IPS-18c (cell line): ENCODE results near the gene ABHD6.
"Not testable (repeated sequence)": the region's sequence is repeated elsewhere in the genome, so short reads cannot be mapped to it uniquely, and the experiment has no call there.

ENCODE experiments used
- H3K4me3 ChIP-seq: 2 replicates; pipeline ENCODE4 v1.7.0; 2013; ENCODE audit warnings: low read depth, mild to moderate bottlenecking, low read length, moderate library complexity; ENCODE audit not compliant: insufficient read depth
- H3K9me3 ChIP-seq: one replicate; pipeline ENCODE4 v1.6.1; 2013; ENCODE audit warnings: mild to moderate bottlenecking, low read length, moderate library complexity; ENCODE audit not compliant: control insufficient read depth, insufficient read depth

ABHD6 gene

GRCh38 chr3:58234516-58234931 lies 3.1 kb upstream of the ABHD6 start:
- Histone ChIP-seq H3K9me3 (no peaks in the 10 kb centered on the region), H3K4me3 (no peak overlapping the region)

- H3K9me3 ChIP-seq, result no peaks in the 10 kb centered on the region
- H3K4me3 ChIP-seq, result no peak overlapping the region
These were observed 1.6 kb upstream of the ABHD6 start for GRCh38 chr3:58235970-58236369.

GRCh38 chr3:58236527-58237237 lies 910 bp upstream of the ABHD6 start:
- Histone ChIP-seq H3K9me3 (no peaks in the 10 kb centered on the region), H3K4me3 (peak overlapping the region; percentile 78)

GRCh38 chr3:58237941-58238681 lies 519 bp downstream of the ABHD6 start:
- H3K4me3 ChIP-seq, result peak overlapping the region; percentile 78
- no peaks in the 10 kb centered on the region for H3K9me3 ChIP-seq

GRCh38 chr3:58238830-58239229 lies 1.2 kb downstream of the ABHD6 start:
- H3K4me3 ChIP-seq, result peak overlapping the region; percentile 78; the same call in 1 of the 2 replicates
- no peaks in the 10 kb centered on the region for H3K9me3 ChIP-seq

GRCh38 chr3:58241306-58242044 lies 3.9 kb downstream of the ABHD6 start:
- Histone ChIP-seq H3K9me3 (no peaks in the 10 kb centered on the region), H3K4me3 (no peak overlapping the region)

- Histone ChIP-seq H3K9me3 (no peaks in the 10 kb centered on the region), H3K4me3 (no peak overlapping the region)
These were observed 4.7 kb downstream of the ABHD6 start for GRCh38 chr3:58242340-58242739.

- not testable (repeated sequence) for H3K9me3 ChIP-seq
These were observed 5.3 kb downstream of the ABHD6 start for GRCh38 chr3:58242860-58243259.

GRCh38 chr3:58243976-58244585 lies 6.5 kb downstream of the ABHD6 start:
- Histone ChIP-seq H3K9me3 (peaks cover 2% of the 10 kb centered on the region), H3K4me3 (no peak overlapping the region)

More at GRCh38 chr3:58242860-58243259, 5.3 kb downstream of the ABHD6 start:
- H3K4me3 ChIP-seq, result not testable (repeated sequence)

- Histone ChIP-seq H3K9me3 (peaks cover 2% of the 10 kb centered on the region), H3K4me3 (no peak overlapping the region)
These were observed 8.8 kb downstream of the ABHD6 start for GRCh38 chr3:58246148-58247047.

- Histone ChIP-seq H3K9me3 (peaks cover 2% of the 10 kb centered on the region), H3K4me3 (no peak overlapping the region)
These were observed 11.9 kb downstream of the ABHD6 start for GRCh38 chr3:58249358-58250092.

GRCh38 chr3:58250093-58250707 lies 12.6 kb downstream of the ABHD6 start:
- H3K4me3 ChIP-seq, result no peak overlapping the region
- peaks cover 2% of the 10 kb centered on the region for H3K9me3 ChIP-seq

GRCh38 chr3:58251631-58252035 lies 14.0 kb downstream of the ABHD6 start:
- no peak overlapping the region; the same call in 1 of the 2 replicates for H3K4me3 ChIP-seq
- H3K9me3 ChIP-seq, result peaks cover 2% of the 10 kb centered on the region

GRCh38 chr3:58254144-58254543 lies 16.6 kb downstream of the ABHD6 start:
- no peaks in the 10 kb centered on the region for H3K9me3 ChIP-seq
- no peak overlapping the region for H3K4me3 ChIP-seq

GRCh38 chr3:58256061-58256460 lies 18.5 kb downstream of the ABHD6 start:
- no peaks in the 10 kb centered on the region for H3K9me3 ChIP-seq
- no peak overlapping the region for H3K4me3 ChIP-seq

GRCh38 chr3:58256511-58256910 lies 18.9 kb downstream of the ABHD6 start:
- H3K4me3 ChIP-seq, result no peak overlapping the region
- no peaks in the 10 kb centered on the region for H3K9me3 ChIP-seq
